T-helper 2 cell treated with Interferon-gamma antibody and Interleukin-4, amounts not matched to agents 100 ng/mL and 5 ng/mL, for 36 hours (primary cell): ENCODE data around the gene RHO. TPM values are rescaled to one million over a fixed set of nuclear protein-coding genes. Genes with fewer than 3 reads are reported as not detected.
"Not testable (repeated sequence)": the region's sequence is repeated elsewhere in the genome, so short reads cannot be mapped to it uniquely, and the experiment has no call there.

Experiments used
- intact Hi-C: fragments of 100-400 bp; cut with micrococcal nuclease; formaldehyde crosslinking; loops from one replicate; pipeline ENCODE4 v1.15.1; 2023
- total RNA-seq: library from RNA; stranded (reverse); gene quantifications from 2 replicates; pipeline ENCODE4 v1.2.3, GENCODE V29; 2022

RHO gene
- total RNA-seq, 1 donor from 2014 or later = not detected

DNA sequence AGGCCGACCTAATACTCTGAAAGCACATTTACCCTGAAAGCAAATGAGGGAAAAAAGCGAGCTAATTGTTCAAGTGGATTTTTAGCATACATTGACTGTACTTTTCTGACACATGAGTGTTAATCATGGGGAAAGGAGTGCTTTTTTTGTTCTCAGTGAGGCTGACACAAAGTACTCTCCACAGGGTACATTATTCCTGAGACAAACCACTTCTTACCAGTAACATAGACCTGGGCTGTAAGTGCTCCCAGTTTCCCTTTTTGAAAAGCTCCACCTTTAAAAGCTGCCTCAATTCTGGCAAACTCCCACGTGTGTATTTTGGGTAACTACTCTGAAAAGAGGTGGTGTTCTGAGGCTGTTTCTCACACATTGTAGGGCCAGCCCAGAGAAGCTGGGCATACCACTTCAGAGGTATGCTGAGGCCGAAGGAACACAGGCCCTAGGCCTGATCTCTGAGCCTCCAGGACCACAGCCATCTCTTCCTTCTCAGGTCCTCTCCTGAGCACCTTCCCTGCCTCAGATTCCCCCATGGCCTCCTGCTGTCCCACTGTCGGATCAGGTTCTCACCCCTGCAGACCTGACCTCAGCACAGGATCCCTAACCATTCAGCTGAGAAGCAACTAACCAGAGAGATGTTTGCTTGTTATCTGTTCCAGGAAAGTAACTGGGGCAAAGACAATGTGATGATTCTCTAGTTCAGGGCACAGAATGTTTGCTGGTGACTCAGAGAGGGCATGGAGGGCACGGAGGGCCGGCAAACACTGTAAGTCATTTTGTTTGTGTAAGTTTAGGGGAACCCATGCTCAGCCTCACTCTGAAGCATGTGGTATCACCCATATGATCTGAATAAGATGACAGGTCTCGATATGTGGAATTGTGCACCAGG lies 29.6 kb upstream of the RHO start:
- intact Hi-C loops = loop anchor here (10.0 kb wide), 1 partner anchor 106 kb away; the partner anchor contains the start of gene PLXND1

- intact Hi-C loops = loop anchor here (10.0 kb wide), 1 partner anchor 105 kb away; the partner anchor contains the start of gene PLXND1
These were observed 28.7 kb upstream of the RHO start for GRCh38 chr3:129499604-129500333.

GRCh38 chr3:129500334-129500658 lies 28.1 kb upstream of the RHO start:
- intact Hi-C loops = no loop called here

DNA sequence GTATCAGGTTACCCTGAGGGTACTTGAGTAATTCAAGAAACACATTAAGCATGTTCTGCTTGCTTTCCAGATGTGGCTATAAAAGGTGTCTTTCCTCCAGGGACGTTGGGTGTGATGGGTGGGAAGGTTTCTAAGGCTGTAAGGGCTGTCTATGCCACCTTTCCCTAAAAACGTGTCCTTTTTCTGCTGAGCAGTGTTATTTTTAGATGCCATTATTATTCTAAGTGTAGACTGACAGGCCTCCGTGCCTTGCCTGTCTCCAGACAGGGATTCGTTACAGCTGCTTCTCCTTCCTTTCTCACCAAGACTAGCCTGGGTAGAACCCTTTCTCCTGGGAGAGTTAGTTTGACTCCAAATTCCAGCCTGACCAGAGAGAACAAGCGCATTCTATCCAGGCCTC lies 26.8 kb upstream of the RHO start:
- intact Hi-C loops = no loop called here

DNA sequence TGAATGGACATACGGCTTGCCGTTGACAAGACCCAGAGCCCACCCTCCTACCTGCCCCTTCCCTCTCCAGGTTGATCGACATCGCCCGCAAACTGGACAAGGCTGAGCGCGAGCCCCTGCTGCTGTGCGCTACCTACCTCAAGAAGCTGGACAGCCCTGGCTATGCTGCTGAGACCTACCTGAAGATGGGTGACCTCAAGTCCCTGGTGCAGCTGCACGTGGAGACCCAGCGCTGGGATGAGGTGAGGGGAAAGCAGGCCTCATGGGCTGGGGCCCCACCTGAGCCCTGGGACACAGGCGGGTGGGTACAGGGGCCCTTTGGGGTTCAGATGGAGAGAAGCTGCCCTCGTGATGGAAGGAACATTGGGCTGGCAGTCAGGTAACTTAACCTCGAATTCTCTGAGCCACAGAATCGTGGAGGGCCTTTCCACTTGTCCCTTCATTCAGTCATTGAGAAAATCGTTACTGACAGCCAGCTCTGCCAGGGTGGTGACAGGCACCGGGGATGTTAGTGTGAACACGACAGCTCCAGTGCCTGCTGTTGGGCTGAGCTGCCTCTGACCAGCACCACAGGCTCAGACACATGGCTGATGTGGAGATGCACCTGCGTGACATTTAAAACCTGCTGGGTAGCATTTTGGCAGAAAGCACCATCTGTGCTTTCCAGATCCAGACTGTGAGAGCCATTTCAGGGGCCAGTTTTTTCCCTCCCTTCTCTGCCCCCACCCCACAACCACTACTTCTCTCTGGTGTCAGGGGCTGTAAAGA lies 25.6 kb upstream of the RHO start:
- intact Hi-C loops = no loop called here

- intact Hi-C loops = no loop called here
These were observed 24.8 kb upstream of the RHO start for GRCh38 chr3:129503471-129504291.

GRCh38 chr3:129504471-129505100 lies 23.9 kb upstream of the RHO start:
- intact Hi-C loops = no loop called here

DNA sequence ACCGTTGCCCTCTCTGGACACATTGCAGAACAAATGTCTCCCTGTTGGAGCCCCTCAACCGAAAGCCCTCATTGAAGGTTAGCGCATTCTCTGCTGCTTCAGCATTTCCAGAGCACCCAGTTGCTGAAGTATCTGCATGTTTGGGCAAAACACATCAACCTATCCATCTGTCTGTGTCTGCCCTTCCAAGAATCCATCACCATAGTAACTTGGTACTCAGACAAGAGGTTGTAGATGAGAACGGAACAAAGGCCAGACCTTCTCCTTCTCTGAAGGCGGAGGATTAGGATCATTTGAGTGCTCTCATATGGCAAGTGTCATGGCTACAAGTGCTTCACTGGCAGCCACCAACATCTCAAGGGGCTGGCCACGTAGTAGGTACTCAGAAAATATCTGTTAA lies 23.1 kb upstream of the RHO start:
- intact Hi-C loops = no loop called here

GRCh38 chr3:129506231-129506742 lies 22.2 kb upstream of the RHO start:
- intact Hi-C loops = no loop called here

DNA sequence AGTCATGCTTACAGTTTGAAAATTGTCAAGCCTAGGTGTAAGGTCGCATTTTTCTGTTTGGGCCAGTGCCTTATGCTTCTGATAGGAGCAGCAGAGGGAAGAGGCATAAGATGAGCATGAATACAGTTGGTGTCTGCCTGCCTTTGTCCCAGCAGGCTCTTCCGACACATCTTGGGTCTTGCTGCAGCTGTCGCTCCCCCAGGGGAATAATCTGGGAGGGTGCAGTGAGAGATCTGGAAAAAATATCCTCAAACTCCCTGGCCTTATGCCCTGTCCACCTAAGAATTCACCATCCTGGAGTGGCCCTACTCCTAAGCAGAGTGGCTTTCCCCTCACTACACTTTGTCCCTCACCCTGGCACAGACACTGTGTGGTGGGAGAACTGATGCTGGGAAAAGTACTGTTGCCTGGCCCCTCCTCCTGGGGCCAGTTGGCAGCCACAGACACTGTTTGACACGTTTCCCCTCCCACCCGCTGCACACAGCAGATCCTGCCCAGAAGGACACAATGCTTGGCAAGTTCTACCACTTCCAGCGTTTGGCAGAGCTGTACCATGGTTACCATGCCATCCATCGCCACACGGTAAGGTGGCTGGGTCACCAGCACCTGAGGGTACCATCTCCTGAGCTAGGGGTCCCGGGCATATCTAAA lies 21.1 kb upstream of the RHO start:
- intact Hi-C loops = no loop called here

DNA sequence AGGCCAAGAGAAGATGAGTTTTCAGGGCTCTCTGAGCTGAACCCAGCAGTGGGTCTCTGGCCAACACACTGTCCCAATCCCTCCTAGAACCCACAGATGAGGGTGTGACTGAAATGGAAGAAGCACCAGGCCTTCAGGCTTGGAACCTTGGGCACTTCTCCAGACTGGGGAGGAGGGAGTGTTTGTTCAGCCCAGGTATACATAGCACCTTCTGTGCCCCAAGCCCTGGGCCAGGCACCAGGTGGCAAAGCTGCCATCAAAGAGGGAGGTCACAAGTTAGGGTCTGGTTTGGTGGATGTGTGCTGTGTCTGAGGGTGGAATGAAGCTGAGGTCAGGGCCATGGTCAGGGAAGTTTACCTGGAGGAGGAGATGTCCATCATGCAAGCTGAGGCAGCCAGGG lies 15.8 kb upstream of the RHO start:
- intact Hi-C loops = no loop called here

DNA sequence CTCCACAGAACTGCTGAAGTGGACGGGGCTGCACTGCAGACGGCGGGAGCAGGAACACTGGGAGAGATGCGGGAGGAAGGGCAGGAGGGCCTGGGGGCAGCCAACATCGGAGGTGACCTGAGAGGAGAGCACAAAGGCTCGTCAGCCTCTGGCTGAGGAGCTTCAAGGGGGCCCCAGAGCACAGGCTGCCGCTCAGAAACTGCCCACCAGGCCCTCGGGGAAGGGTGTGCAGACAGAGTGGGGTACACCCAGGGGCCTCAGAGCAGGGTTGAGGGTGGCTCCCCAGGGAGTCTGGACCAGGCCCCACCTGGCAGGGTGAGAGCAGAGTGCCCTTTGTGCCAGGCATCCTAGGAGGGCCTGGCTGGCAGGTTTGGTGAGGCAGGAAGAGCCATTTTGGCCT lies 14.7 kb upstream of the RHO start:
- intact Hi-C loops = no loop called here

DNA sequence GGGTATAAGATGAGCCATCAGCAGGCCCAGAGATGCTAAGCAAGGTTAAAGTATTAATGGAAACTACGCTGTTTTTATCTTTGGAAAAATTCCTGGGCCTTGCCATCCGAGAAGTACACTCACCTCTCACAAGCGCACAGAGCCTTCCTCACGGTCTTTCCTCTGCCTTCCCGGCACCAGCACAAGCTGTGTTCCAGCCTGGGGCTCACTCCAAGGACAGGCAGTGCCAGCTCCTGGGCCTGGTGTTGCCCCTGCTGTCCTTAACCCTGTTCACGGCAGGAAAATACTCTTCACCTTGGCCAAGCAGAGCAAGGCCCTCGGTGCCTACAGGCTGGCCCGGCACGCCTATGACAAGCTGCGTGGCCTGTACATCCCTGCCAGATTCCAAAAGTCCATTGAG lies 14.3 kb upstream of the RHO start:
- intact Hi-C loops = no loop called here

GRCh38 chr3:129514563-129514962 lies 13.9 kb upstream of the RHO start:
- intact Hi-C loops = no loop called here

GRCh38 chr3:129515108-129515820 lies 13.2 kb upstream of the RHO start:
- intact Hi-C loops = not testable (repeated sequence)

DNA sequence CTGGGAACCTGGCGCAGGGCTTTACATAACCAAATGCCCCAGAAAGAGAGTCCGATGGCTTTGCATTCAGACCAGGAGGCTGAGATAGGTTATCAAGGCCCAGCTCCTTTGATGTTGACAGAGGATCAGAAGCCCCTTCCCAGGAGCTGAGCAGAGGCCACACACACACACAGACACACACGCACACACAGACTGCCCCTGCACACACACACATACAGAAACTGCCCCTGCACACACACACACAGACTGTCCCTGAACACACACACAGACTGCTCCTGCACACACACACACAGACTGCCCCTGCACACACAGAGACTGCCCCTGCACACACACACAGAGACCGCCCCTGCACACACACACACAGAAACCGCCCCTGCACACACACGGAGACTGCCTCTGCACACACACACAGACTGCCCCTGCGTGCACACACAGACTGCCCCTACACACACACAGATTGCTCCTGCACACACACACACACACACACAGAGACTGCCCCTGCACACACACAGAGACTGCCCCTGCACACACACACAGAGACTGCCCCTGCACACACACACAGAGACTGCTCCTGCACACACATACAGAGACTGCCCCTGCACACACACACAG lies 12.5 kb upstream of the RHO start:
- intact Hi-C loops = not testable (repeated sequence)

DNA sequence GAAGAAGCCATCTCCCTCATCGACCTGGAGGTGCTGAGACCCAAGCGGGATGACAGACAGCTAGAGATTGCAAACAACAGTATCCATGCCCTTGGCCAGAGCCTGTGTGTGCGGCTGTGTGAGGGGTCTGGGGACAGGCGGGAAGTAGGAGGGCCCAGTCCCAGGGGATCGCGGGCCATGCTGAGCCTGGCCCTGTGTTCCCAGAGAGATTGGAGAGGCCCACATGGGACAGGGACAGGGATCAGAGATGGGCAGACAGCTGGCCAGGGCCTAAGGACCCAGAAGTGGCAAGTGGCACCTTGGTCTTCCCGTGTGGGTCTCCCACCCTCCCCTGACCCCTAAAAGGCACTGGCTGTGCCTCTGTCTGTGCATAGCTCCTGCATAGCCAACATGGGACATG lies 10.9 kb upstream of the RHO start:
- intact Hi-C loops = no loop called here

- intact Hi-C loops = no loop called here
These were observed 10.3 kb upstream of the RHO start for GRCh38 chr3:129518038-129518561.
